SK-N-SH (cell line): Measurements from ENCODE around the gene POU2F3.

Experiments
- CTCF ChIP-seq: fragments of 200-600 bp; sonication (generic); IDR thresholded peaks from 2 replicates; pipeline ENCODE4 v1.6.1; 2017; ENCODE audit warnings: antibody characterized with exemption, mild to moderate bottlenecking, moderate library complexity
- IRF3 ChIP-seq: fragments of 150-350 bp; IDR thresholded peaks from 2 replicates; pipeline ENCODE4 v1.6.1; 2016; ENCODE audit warnings: mild to moderate bottlenecking, low read depth, low read length
- MEF2A ChIP-seq: IDR thresholded peaks from 2 replicates; pipeline ENCODE4 v1.4.0; 2012; ENCODE audit warnings: low read depth, borderline replicate concordance
- POLR2AphosphoS5 ChIP-seq: IDR thresholded peaks from 2 replicates; pipeline ENCODE4 v1.6.1; 2012; ENCODE audit warnings: low read depth, low read length

DNA sequence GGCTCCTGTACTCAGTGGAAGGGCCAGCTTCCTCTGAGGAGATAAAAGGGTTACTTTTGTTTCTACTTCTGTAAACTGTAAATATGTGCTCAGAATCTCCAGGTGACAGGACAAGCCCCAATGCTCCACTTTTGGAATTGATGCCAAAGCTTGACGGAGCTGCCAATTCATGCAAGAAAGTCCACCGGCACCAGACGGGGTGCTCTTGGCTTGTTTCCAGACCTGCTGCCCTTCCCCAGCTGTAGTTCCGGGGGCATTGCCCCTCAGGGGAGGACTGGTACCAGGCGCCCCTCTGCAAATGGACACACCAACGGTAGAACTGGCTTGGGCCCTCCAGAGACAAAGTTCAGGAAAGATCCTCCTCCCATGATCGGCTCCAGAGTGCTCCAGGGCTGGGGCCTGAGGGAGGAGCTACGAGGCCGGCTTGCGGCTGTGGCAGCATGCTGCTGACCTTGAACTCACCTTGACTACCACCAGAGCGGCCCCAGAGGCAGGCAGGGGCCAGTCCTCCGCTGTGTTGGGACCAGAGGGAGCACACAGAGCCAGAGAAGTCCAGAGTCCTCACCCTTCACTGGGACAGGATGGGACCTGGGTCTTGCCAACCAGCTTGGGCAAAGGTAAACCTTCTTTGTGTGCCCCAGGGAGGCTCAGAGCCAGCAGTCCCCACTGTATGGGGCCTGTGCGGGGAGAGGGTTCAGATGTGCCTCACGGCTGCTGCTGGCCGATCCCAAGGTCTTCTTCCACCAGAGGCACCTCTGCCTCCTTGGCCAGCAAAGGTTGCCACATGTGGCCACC lies 46.9 kb upstream of the POU2F3 start:
- no peak for TF ChIP-seq IRF3
- TF ChIP-seq MEF2A, result no peak
- no peak for TF ChIP-seq POLR2AphosphoS5
- TF ChIP-seq CTCF, result no peak
